ENCODE data around the gene MIGA2. TPM values are rescaled to one million over a fixed set of nuclear protein-coding genes. Genes with fewer than 3 reads are reported as not detected.

The MIGA2 gene
- total and polyA plus RNA-seq, 2 of the 8 experiments (the other 6 are each of a cell fraction or from before 2014, with no cell fraction given) = 24.6 to 39.0 TPM

GRCh38 chr9:129102095-129102525 lies 65.7 kb downstream of the MIGA2 start (continued):
- no peak for TF ChIP-seq GTF2F1 (IDR thresholded peaks at IDR 0.05; ENCODE audit: borderline replicate concordance, low read depth, low read length)
- no peak for TF ChIP-seq CBX5 (IDR thresholded peaks at IDR 0.05; ENCODE audit: low read depth, low read length)
- TF ChIP-seq SUZ12 (IDR thresholded peaks at IDR 0.05; ENCODE audit: low read length) = no peak
- no peak for TF ChIP-seq CHD7 (IDR thresholded peaks at IDR 0.05; ENCODE audit: insufficient replicate concordance, low read length)
- no peak for TF ChIP-seq EZH2 (IDR thresholded peaks at IDR 0.05; ENCODE audit: low read depth, low read length, severe bottlenecking)
- TF ChIP-seq HDAC2 (IDR thresholded peaks at IDR 0.05; ENCODE audit: borderline replicate concordance in 1 of 2, low read depth in 2 of 2, low read length in 2 of 2) = no peak

Data from H1 (cell line).